Measurements from ENCODE around the gene C4BPB.

DNA sequence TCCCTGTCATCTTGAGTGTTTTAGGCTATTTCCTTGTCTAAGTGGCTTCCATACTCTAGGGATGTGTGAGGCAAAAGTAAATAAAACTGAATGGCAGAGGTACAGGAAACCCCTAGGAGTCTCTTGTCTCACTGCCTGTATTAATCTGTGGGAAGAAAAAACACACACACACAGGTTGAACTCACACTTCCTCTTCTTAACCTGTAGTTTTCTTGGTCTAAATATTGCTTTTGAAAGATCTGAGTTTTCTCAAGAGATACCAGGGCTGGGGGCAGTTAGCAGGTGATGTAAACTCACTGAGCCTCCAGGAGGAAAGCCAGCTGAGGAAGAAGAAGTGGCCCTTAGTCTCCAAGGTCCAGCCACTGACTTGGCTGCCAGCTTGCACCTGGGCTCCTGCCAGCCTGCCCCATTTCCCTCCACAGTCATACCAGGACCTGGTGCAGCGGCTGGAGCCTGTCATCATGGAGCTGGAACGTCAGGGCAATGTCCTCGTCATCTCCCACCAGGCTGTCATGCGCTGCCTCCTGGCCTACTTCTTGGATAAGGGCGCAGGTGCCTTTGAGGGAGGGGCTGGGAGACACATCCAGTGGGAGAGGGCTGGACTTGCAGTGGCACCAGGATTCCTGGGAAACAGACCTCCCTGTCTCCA lies 18.7 kb upstream of the C4BPB start:
- no peak for TF ChIP-seq POLR2AphosphoS5 (IDR thresholded peaks at IDR 0.05)
- TF ChIP-seq POLR2A (IDR thresholded peaks at IDR 0.05) = no peak
- TF ChIP-seq, protein P1, sequence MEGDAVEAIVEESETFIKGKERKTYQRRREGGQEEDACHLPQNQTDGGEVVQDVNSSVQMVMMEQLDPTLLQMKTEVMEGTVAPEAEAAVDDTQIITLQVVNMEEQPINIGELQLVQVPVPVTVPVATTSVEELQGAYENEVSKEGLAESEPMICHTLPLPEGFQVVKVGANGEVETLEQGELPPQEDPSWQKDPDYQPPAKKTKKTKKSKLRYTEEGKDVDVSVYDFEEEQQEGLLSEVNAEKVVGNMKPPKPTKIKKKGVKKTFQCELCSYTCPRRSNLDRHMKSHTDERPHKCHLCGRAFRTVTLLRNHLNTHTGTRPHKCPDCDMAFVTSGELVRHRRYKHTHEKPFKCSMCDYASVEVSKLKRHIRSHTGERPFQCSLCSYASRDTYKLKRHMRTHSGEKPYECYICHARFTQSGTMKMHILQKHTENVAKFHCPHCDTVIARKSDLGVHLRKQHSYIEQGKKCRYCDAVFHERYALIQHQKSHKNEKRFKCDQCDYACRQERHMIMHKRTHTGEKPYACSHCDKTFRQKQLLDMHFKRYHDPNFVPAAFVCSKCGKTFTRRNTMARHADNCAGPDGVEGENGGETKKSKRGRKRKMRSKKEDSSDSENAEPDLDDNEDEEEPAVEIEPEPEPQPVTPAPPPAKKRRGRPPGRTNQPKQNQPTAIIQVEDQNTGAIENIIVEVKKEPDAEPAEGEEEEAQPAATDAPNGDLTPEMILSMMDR (IDR thresholded peaks at IDR 0.05) = no peak
